Measurements from ENCODE around the gene ICAM2.
"Not testable (repeated sequence)": the region's sequence is repeated elsewhere in the genome, so short reads cannot be mapped to it uniquely, and the experiment has no call there.

The ICAM2 gene

DNA sequence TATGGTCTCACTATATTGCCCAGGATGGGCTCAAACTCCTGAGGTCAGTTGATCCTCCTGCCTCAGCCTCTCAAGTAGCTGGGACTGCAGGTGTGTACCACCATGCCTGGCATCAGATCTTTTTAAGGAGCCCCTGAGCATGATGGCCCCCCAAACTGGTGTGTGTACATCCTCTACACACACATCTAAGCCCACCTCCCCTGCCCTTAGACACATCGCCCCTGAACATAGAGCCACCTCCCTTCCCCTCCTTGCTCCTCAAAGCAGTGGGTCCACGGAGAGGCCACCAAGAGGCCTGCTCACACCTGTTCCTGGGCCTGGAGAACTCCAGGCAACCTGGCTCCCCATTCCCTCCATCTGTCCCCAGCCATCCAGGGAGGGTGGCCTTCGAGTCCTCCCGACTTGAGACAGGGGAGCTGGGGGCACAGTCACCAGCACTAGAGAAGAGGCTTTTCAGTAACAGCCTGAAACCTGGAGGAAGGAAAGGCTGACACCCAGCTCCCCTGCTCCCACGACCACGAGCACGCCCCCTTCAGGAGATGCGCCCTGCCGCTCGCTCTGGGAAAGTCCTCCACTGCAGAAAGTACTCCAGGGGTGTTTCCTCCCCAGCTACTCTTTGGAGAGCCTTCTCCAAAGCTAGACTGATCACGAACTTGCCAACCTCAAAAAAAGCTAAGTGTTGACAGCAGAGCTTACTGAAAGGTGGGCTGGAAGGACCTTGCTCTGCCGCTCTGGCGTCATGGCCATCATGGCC lies 34.9 kb downstream of the ICAM2 start:
- ChIA-PET CTCF (interaction anchor here (0.9 to 2.9 kb wide), 13 partner anchors 10 to 83 kb away, joined by 3 to 27 read pairs (median 5); partner anchors contain the start of genes CSHL1, GH1 and PRR29), POLR2A (interaction anchor here (0.5 to 0.6 kb wide), 2 partner anchors 15 to 141 kb away, joined by 3 to 4 read pairs; no protein-coding TSS in a partner anchor)
- TF ChIP-seq, protein P1, sequence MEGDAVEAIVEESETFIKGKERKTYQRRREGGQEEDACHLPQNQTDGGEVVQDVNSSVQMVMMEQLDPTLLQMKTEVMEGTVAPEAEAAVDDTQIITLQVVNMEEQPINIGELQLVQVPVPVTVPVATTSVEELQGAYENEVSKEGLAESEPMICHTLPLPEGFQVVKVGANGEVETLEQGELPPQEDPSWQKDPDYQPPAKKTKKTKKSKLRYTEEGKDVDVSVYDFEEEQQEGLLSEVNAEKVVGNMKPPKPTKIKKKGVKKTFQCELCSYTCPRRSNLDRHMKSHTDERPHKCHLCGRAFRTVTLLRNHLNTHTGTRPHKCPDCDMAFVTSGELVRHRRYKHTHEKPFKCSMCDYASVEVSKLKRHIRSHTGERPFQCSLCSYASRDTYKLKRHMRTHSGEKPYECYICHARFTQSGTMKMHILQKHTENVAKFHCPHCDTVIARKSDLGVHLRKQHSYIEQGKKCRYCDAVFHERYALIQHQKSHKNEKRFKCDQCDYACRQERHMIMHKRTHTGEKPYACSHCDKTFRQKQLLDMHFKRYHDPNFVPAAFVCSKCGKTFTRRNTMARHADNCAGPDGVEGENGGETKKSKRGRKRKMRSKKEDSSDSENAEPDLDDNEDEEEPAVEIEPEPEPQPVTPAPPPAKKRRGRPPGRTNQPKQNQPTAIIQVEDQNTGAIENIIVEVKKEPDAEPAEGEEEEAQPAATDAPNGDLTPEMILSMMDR (IDR thresholded peaks at IDR 0.05; ENCODE audit: insufficient read depth, low read length, missing control alignments) = no peak
- no peak overlapping the region for H3K4me3 ChIP-seq (ENCODE audit: low read depth, low read length)
- DNase-seq (ENCODE audit: low read depth, low spot score) = no peak

DNA sequence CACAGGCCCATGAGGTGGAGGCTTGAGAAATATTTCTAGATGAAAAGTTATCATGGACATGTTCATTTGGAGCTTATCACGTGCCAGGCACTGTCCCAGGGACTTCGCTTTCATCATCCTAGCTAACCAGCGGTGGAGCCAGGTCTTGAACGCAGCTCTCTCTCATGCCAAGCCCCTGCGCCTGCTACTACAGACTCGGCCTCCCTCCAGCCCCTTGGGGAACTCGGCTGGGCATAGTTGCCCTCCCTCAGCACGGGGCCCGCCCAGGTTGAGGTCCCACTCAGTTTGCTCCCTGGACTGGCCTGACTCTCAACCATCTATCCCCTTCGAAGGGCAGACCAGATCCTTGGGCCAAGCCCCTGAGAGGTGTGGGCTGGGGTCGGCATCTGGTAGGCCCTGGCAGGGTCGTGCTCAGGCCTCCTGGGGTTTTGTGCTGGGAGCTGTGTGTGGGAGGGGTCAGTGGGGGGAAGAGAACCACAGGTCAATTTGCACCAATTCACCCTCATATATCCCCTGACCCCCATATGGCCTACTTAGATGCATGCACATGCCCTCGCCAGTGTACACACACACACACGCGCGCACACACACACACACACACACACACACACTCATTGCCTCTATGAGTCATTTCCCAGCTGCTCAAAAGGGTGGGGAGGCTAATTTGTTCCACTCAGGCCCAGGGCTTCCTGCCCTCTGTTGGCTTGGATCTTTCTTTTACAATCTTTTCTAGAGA lies 35.6 kb downstream of the ICAM2 start:
- no peak overlapping the region for H3K4me3 ChIP-seq (ENCODE audit: low read depth, low read length)
- ChIA-PET POLR2A (interaction anchor here (0.5 kb wide), 1 partner anchor 142 kb away, joined by 3 read pairs; no protein-coding TSS in a partner anchor), CTCF (interaction anchor here (0.9 to 2.9 kb wide), 13 partner anchors 9 to 148 kb away, joined by 3 to 27 read pairs (median 5); partner anchors contain the start of genes GH1 and PRR29)
- TF ChIP-seq, protein P1 (IDR thresholded peaks at IDR 0.05; ENCODE audit: insufficient read depth, low read length, missing control alignments) = no peak
- DNase-seq (ENCODE audit: low read depth, low spot score) = peak; percentile 77

DNA sequence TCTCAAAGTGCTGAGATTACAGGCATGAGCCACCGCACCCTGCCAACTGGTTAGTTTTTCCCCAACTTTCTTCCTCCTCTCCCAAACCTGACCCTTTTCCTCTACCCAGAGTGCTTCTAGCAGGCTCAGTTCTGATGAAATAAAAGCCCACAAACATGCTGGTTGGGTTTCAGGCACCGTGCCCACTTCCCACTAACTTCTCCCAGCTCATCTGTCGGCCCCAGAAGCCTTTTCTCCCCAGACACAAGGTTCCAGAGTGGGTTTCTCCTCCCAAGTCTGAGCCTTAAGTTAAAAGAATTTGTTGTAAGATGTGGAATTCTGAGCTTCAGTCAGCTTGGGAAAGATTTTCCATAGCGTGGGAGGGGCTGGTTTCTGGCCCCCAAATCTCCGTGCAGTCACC lies 36.2 kb downstream of the ICAM2 start:
- POLR2A ChIA-PET = no interaction called here
- DNase-seq (ENCODE audit: low read depth, low spot score) = peak; percentile 12
- no peak overlapping the region for H3K4me3 ChIP-seq (ENCODE audit: low read depth, low read length)
- TF ChIP-seq, protein P1 (IDR thresholded peaks at IDR 0.05; ENCODE audit: insufficient read depth, low read length, missing control alignments) = no peak
- CTCF ChIA-PET = interaction anchor here (0.9 to 2.8 kb wide), 8 partner anchors 14 to 149 kb away, joined by 3 to 27 read pairs (median 5); partner anchors contain the start of gene GH1

DNA sequence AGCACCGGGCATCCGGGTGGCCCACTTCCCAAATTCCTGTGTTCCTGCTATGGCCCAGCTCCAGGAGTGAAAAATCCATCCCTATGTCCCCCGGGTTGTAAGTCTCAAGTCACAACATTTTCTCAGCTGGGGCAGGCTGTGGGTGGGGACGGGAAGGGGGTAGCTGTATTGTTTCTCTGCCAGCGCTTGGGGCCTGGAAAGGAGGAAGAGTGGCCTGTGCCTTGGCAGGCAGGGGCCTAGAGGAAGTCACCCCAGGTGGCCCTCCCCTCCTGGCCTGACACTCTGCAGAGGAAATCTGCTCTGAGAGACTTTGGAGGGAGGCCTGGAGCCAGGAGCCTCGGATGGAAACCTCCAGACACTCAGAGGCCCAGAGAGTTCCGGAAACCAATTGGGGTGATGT lies 37.1 kb downstream of the ICAM2 start:
- CTCF ChIA-PET = interaction anchor here (1.5 to 2.3 kb wide), 2 partner anchors 37 to 150 kb away, joined by 5 to 7 read pairs; no protein-coding TSS in a partner anchor
- no peak overlapping the region for H3K4me3 ChIP-seq (ENCODE audit: low read depth, low read length)
- TF ChIP-seq, protein P1 (IDR thresholded peaks at IDR 0.05; ENCODE audit: insufficient read depth, low read length, missing control alignments) = no peak
- POLR2A ChIA-PET = no interaction called here
- no peak for DNase-seq (ENCODE audit: low read depth, low spot score)

DNA sequence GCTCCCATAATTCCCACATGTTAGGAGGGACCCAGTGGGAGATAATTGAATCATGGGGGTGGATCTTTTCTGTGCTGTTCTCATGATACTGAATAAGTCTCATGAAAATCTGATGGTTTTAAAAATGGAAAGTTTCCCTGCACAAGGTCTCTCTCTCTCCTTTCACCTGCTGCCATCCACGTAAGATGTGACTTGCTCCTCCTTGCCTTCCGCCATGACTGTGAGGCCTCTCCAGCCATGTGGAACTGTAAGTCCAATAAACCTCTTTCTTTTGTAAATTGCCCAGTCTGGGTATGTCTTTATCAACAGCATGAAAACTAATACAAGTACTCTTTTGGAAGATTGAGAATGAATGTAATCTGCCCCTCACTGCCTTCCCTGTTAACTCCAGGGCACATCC lies 37.8 kb downstream of the ICAM2 start:
- DNase-seq (ENCODE audit: low read depth, low spot score); H3K4me3 ChIP-seq (ENCODE audit: low read depth, low read length); POLR2A ChIA-PET: not testable (repeated sequence)
- CTCF ChIA-PET = interaction anchor here (1.0 to 2.3 kb wide), 3 partner anchors 15 to 150 kb away, joined by 3 to 7 read pairs (median 5); no protein-coding TSS in a partner anchor

DNA sequence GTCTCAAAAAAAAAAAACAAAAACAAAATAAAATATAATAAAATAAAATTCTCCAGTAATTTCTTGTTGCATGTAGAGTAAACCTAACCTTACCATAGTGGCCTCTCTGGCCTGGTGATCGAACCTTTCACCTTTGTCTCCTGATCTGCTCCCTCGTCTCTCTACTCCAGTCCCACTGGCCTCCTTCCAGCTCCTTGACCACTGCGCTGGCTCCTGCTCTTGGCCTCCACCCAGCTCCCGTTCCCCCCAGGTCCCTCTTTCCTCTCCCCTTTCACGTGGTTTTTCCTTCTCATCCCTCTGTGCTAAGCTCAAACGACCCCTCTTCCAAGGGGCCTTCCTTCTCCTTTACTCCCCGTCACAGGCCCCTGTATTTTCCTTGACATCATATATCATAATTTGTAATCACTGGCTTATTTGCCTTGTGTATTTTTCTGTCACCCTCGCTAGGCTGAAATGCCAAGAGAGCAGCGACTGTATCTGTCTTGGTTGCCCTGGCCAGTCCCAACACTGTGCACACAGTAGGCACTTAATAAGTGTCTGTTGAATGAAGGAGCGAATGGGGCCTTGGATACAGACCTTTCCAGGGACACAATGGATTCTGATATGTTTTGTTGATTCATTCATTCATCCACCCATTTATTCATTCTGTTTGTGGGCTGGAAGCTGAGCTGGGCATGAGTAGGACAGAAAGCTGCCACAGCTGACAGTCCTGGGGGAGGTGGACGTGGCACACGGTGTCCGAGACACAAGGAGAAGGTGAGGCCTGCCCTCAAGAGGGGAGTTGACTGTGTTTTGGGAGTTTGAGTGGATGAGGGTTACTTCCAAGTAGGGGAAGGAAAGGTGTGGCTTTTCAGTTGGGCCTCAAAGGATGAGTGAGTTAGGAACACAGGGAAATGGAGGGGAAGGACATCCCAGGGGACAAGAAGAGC lies 41.9 kb downstream of the ICAM2 start:
- POLR2A ChIA-PET = no interaction called here

More for the DNA sequence above, 41.9 kb downstream of the ICAM2 start:
- CTCF ChIA-PET = interaction anchor here (1.2 to 3.8 kb wide), 6 partner anchors 9 to 59 kb away, joined by 3 to 22 read pairs (median 6); partner anchors contain the start of gene GH1
- DNase-seq (ENCODE audit: low read depth, low spot score) = no peak
- TF ChIP-seq, protein P1 (IDR thresholded peaks at IDR 0.05; ENCODE audit: insufficient read depth, low read length, missing control alignments) = no peak
- H3K4me3 ChIP-seq (ENCODE audit: low read depth, low read length) = no peak overlapping the region

All from AG04449 (cell line).